Measurements from ENCODE around the gene CSAD. TPM values are rescaled to one million over a fixed set of nuclear protein-coding genes. Genes with fewer than 3 reads are reported as not detected.

CSAD gene
- total and polyA plus RNA-seq, 8 donors = 10.1 to 83.2 (median 21.4) TPM

DNA sequence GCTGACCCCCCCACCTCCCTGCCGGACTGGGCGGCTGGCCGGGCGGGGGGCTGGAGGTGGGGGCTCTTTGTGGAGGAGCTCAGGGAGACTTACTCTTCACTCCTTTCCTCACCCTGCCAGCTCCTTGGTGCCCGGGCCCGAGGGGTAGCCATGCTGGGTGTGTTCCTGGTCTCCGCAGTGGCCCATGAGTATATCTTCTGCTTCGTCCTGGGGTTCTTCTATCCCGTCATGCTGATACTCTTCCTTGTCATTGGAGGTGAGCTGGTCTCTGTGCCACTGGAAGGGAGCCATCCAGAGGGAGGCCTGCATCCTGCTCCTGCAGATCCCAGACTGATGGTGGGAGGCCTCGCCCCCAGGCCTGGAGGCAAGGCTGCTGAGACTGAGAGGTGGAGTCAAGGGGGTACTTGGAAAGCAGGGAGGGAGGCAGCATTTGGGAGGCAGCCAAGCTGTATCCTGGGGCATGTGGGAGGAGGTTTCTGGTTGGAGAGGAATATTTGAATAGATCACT is 57.7 kb downstream of the CSAD start:
- TF ChIP-seq, protein P1, sequence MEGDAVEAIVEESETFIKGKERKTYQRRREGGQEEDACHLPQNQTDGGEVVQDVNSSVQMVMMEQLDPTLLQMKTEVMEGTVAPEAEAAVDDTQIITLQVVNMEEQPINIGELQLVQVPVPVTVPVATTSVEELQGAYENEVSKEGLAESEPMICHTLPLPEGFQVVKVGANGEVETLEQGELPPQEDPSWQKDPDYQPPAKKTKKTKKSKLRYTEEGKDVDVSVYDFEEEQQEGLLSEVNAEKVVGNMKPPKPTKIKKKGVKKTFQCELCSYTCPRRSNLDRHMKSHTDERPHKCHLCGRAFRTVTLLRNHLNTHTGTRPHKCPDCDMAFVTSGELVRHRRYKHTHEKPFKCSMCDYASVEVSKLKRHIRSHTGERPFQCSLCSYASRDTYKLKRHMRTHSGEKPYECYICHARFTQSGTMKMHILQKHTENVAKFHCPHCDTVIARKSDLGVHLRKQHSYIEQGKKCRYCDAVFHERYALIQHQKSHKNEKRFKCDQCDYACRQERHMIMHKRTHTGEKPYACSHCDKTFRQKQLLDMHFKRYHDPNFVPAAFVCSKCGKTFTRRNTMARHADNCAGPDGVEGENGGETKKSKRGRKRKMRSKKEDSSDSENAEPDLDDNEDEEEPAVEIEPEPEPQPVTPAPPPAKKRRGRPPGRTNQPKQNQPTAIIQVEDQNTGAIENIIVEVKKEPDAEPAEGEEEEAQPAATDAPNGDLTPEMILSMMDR (IDR thresholded peaks at IDR 0.05) = no peak
- FAIRE-seq = no peak
- no peaks in the 10 kb centered on the region for H3K4me1 ChIP-seq
- H3K27ac ChIP-seq = no peak overlapping the region
- H3K9me3 ChIP-seq = no peaks in the 10 kb centered on the region
- 93 to 94% methylated on average over 10 of the region's 10 CpGs for WGBS, 2 donors
- H3K4me3 ChIP-seq = no peak overlapping the region
- no peaks in the 10 kb centered on the region for H3K36me3 ChIP-seq
- intact Hi-C loops (cut with DNase I) = no loop called here
- no peak for ATAC-seq
- no peaks in the 10 kb centered on the region for H3K27me3 ChIP-seq
- DNase-seq = no peak

DNA sequence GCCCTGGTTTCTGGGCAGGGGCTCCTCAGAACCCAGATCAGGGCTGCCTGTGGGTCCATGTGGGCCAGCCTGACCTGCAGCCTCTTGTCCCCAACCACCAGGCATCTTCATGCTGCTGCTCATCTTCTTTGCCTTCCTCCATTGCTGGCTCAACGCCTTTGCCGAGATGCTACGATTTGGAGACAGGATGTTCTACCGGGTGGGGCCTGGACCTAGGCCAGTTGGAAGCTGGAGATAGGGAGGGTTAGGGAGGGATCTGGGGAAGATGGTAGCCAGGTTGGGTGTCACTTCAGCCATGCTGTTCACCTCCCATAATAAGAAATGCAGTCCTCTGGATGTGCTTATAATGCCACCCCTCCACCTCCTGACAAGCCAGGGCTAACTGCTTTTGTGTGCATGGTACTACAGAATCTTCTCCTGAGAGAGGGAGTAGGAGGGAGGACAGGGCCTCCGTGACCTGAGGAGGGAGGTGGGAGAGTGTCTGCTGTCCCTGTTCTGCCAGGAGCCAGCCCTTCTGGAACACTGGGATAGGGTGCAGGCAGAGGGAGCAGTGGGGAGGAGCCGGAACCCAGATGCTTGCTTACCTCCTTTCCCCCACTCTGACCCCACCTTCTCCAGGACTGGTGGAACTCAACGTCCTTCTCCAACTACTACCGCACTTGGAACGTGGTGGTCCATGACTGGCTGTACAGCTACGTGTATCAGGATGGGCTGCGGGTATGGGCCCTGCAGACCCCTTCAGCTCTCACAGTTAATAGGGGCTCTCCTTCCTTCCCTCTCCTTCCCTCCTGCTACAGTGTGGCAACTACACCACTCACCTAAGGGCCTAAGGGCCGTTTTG is 59.8 kb downstream of the CSAD start:
- Histone ChIP-seq H3K4me1 (no peaks in the 10 kb centered on the region), H3K36me3 (no peaks in the 10 kb centered on the region), H3K27me3 (no peaks in the 10 kb centered on the region), H3K4me3 (no peak overlapping the region), H3K27ac (no peak overlapping the region), H3K9me3 (no peaks in the 10 kb centered on the region)
- WGBS, 2 donors = 80 to 86% methylated on average over 12 of the region's 12 CpGs
- ATAC-seq (no peak), FAIRE-seq (no peak), DNase-seq (no peak)
- TF ChIP-seq, protein P1 (IDR thresholded peaks at IDR 0.05) = no peak
- intact Hi-C loops (cut with DNase I) = no loop called here

DNA sequence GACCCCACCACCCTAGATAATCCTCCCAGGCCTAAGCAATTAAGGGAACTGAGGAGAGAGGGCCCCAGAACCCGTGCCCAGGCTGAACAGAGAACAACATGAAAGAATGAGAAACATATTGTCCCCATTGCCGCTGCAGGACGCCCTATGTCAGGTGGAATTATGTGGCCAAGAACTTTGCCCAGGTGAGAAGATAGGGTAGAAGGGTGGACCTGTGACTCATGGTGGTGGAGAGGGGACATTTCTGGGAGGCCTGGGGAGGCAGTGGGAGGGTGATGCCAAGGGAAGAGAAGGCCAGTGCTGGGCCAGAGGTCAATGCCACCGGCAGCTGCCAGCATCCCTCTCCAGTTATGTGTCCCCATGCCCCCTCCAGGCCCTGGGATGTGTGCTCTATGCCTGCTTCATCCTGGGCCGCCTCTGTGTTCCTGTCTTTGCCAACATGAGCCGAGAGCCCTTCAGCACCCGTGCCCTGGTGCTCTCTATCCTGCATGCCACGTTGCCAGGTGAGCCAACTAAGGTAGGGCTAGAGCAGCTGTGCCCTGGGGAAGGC is 61.9 kb downstream of the CSAD start:
- Histone ChIP-seq H3K27me3 (no peaks in the 10 kb centered on the region), H3K4me1 (no peaks in the 10 kb centered on the region), H3K4me3 (no peak overlapping the region), H3K9me3 (no peaks in the 10 kb centered on the region), H3K27ac (no peak overlapping the region), H3K36me3 (no peaks in the 10 kb centered on the region)
- TF ChIP-seq, protein P1 (IDR thresholded peaks at IDR 0.05) = no peak
- no peak for ATAC-seq
- 78 to 79% methylated on average over 8 of the region's 8 CpGs for WGBS, 2 donors
- intact Hi-C loops (cut with DNase I) = no loop called here
- no peak for DNase-seq
- FAIRE-seq = no peak

DNA sequence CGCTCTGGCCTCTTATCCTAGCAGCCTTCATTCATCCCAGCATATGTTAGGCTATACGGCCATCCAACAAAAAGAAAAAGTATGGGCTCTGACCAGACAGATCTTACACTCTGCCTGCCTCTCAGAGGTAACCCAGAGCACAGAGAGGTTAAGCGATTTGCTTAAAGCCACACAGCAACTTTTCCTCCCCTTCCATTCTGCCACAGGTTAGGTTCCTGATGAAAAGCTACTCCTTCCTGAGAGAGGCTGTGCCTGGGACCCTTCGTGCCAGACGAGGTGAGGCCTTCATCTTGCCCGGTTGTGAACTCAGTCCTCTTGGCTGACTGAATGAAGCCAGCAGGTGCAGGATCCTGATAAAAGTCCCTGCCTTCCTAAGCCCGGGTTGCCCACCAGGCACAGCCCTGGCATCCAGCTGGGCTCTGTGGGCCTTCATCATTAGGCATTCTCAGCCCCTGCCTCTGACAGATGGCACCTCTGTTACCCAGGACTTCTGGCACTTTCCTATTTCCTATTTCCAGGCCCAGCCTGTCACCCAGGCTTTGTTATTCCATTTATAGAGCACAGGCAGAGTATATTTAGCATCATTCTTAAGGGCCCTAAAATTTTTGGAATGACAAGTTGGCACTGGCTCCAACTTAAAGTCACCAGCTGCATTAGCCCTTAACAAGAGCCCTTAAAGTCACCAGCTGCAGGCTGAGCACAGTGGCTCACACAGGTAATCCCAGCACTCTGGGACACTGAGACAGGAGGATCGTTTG is 64.7 kb downstream of the CSAD start:
- Histone ChIP-seq H3K27me3 (no peaks in the 10 kb centered on the region), H3K36me3 (no peaks in the 10 kb centered on the region), H3K27ac (no peak overlapping the region), H3K4me3 (no peak overlapping the region), H3K4me1 (no peaks in the 10 kb centered on the region), H3K9me3 (no peaks in the 10 kb centered on the region)
- FAIRE-seq (no peak), ATAC-seq (no peak), DNase-seq (no peak)
- 87 to 88% methylated on average over 8 of the region's 8 CpGs for WGBS, 2 donors
- intact Hi-C loops (cut with DNase I) = no loop called here
- TF ChIP-seq, protein P1 (IDR thresholded peaks at IDR 0.05) = no peak
